SK-N-MC (cell line): ENCODE data around the gene TFAP2B.

ENCODE experiments used
- EZH2 ChIP-seq: fragments of 200-600 bp; sonication (generic); IDR thresholded peaks from one replicate; pipeline ENCODE4 v1.6.1; 2017; ENCODE audit warnings: antibody characterized with exemption
- POLR2AphosphoS5 ChIP-seq: IDR thresholded peaks from 2 replicates; pipeline ENCODE4 v1.6.1; 2012; ENCODE audit warnings: mild to moderate bottlenecking, low read depth, low read length, borderline replicate concordance

DNA sequence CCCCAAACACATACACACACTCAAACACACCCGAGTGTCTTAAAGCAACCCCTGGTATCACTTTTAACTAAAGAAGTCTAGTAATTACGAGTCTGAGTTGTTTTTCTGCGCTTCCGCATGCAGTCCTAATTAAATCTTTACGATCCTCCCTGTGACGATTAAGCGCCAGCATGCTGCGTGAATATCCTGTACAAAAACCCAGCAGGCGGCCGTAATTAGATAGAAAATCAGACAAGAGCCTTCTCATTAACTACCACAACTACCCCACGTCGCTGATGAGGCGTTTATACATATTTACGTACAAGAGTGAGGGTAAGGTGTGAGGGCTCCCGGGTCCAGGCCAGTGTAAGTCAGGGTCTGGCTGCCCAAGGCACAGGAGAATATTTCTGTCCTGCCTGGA is 8.1 kb downstream of the TFAP2B start:
- no peak; the same call in none of the 2 replicates for TF ChIP-seq POLR2AphosphoS5
- TF ChIP-seq EZH2: no peak
